Testis (tissue), 2 donors: Measurements from ENCODE around the gene ROR2.

Experiments used
- CTCF ChIP-seq, 3 experiments: fragments of 450-650 bp in 2 of 3; fragments of 200-600 bp in 1 of 3; sonication (generic) in 1 of 3; IDR thresholded peaks; one replicate each; pipeline ENCODE4 v1.5.1; 2016 to 2019; ENCODE audit warnings: antibody characterized with exemption in 3 of 3, mild to moderate bottlenecking in 2 of 3, moderate library complexity in 1 of 3
- POLR2A ChIP-seq: fragments of 450-650 bp; IDR thresholded peaks from one replicate; pipeline ENCODE4 v1.6.1; 2017; ENCODE audit warnings: antibody characterized with exemption, mild to moderate bottlenecking, moderate library complexity

DNA sequence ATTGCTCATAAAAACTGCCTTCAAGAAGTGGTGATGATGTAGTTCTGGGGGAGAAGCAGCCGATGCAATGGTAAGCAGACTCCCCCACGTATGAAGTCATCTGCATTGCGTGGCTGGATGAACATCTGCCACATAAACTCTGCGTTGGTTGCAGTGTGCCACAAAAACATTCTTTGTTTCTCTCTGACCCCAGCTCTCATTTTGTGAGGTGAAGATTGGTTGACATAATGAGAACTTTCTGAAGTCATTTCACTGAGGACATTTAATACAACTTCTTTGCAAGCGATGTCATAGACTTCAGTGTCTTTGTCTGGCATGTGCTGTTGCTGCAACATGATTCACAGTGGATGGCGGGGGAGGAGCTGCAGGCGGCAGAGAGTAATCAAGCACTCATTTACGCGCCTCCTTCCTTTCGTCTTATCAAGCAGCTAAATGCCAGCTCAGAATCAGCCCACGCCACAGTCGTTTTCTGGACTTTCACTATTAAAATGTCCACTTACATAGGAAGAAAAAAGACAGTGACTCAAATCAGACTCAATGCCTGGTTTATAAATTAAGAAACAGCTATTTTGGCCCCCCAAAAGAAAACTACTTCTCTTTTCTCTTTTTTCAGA is 434.8 kb downstream of the ROR2 start:
- no peak for TF ChIP-seq CTCF (IDR thresholded peaks at IDR 0.05)
- no peak for TF ChIP-seq POLR2A
